Nasal cavity respiratory epithelium epithelial cell of viscerocranial mucosa (primary cell): ENCODE results near the gene SEC14L6. TPM values are rescaled to one million over a fixed set of nuclear protein-coding genes. Genes with fewer than 3 reads are reported as not detected.

Experiments used
- total RNA-seq: library from RNA; depleted of rRNA; stranded (reverse); fragments of >200 nt; gene quantifications from 2 replicates; pipeline ENCODE4 v1.2.3, GENCODE V29; 2014

Gene SEC14L6
- total RNA-seq: 0.14 TPM in 1 of 2 replicates, not detected in the other

DNA sequence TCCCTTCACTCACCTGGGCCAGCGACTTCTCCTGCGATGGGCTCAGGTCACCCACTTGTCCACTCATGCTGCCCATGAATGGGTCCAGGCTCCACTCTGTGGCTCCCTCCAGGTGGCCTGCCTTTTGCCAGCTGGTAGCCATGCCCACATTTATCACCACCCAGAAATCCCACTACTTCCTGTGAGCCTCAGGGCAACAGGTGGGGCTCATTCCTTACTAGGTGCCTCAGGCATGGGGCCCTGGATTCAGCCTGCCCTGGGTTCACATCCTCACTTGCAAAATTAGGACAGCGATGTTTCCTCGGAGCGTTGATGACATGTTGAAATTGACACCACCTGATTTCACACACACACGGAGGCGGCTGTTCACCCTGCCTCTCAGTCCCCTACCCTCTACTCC, at the start of gene SEC14L6:
SEC14L6 (minus strand) TSS at position 126 of the 400 bp plus-strand sequence; CDS start at position 67, 59 bp downstream.

DNA sequence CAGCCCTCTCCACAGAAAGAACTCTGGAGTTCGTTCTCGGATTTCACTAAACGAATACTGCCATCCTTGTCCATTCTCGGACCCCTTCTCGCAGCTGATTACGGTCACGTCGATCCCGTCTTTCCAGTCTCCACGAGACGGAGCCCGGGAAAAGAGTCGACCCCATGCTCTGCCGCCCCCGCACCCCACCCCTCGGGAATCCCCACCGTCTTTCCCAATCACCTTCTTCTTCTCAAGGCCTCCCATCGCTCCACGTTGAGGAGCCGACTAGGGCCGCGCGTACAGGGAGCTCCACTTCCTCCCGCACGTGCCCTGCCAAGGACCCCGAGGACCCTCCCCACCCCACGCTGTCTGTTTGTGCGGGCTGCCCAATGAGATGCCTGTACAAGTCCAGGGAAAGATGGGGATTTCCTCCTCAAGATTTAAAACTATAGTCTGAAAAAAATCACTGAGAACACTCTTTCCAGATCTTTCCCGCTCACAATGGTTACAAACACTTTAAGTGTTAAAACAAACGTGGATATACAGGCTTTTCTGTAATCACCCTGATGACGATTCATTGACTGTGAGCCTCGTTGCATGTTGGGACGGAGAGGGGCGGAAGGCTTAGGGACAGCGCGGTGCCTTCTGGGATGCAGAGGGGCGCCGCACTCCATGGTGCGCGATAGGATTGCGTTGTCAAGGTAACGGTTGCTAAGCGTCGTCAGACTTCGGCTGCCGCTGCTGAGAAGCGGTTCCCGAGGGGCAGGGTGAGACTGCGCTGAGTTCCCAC, 45.2 kb upstream of the SEC14L6 start, which contains the start of gene PES1:
PES1 (minus strand) TSS at position 323 of the 772 bp plus-strand sequence; CDS start at position 246, 77 bp downstream.

DNA sequence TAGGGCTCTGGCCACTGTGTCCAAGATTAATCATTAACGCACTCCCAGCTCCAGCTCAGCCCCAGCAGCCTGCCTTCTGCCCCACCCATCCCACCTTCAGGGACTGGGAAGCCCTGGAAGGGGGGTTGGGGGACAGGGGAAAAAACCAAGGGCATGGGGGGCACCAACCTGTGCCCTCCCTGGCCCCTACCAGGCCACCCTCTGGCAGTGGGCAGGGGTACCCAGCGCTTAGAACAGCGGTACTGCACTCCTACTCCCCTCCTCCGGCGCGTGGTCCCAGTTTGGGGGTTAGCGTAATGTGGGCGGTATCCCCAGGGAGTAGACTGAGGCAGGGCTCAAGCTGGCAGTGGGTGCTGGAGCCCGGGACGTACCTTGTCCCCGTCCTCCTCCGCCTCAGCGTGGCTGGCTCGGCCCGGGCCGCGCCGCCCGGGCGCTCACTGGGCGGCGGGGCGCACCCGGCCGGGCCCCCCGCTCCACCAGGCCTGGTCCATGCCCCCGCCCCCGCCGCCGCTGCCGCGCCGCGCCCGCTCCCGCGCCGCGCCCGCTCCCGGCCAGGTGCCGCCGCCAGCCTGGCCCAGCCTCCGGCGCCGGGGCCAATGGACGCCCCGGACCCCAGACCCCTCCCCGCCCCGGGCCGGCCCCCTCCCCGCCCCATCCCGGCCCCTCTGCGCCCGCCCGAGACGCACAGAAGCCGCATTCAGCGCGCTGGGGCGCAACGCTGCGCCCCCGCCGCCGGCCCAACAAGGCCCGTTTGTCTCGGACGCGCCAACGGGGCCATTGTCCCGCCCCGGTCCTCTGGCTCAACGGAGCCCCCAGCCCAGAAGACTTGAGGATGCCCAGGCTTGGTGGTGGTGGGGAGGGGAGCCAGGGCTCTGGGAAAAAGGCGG, 27.8 kb upstream of the SEC14L6 start, which contains the start of gene GAL3ST1:
GAL3ST1 (minus strand) TSS at position 571 of the 887 bp plus-strand sequence. CDS start 17,273 bp downstream, outside the sequence.

Other genes with a start within 250 kb of the SEC14L6 start
- gene TBC1D10A, start 219.8 kb downstream of the SEC14L6 start, total RNA-seq: 10.3 and 23.1 TPM in 2 replicates
- 12.0 and 44.5 TPM in 2 replicates for gene SF3A1, start 189.8 kb downstream of the SEC14L6 start, total RNA-seq
- gene CCDC157, start 189.7 kb downstream of the SEC14L6 start, total RNA-seq: 0.34 and 1.1 TPM in 2 replicates
- 9.2 and 14.9 TPM in 2 replicates for gene RNF215, start 159.3 kb downstream of the SEC14L6 start, total RNA-seq
- 17.4 and 67.0 TPM in 2 replicates for gene SEC14L2, start 149.7 kb downstream of the SEC14L6 start, total RNA-seq
- 10.6 and 17.8 TPM in 2 replicates for gene MTFP1, start 121.0 kb downstream of the SEC14L6 start, total RNA-seq
- not detected in 2 replicates for gene SEC14L3, start 74.7 kb downstream of the SEC14L6 start, total RNA-seq
- 0.36 TPM in 1 of 2 replicates, not detected in the other for gene SEC14L4, start 41.0 kb downstream of the SEC14L6 start, total RNA-seq
- gene GAL3ST1, start 27.9 kb upstream of the SEC14L6 start, total RNA-seq: 0.07 and 0.34 TPM in 2 replicates
- 92.6 and 95.3 TPM in 2 replicates for gene PES1, start 45.2 kb upstream of the SEC14L6 start, total RNA-seq
- gene TCN2, start 60.4 kb upstream of the SEC14L6 start, total RNA-seq: 1.0 and 3.3 TPM in 2 replicates
- 7.5 and 9.9 TPM in 2 replicates for gene SLC35E4, start 89.0 kb upstream of the SEC14L6 start, total RNA-seq
- 8.6 and 9.9 TPM in 2 replicates for gene DUSP18, start 121.1 kb upstream of the SEC14L6 start, total RNA-seq
- gene OSBP2, start 148.1 kb upstream of the SEC14L6 start, total RNA-seq: 4.3 and 73.1 TPM in 2 replicates